ENCODE results near the gene BABAM2.

Gene BABAM2

DNA sequence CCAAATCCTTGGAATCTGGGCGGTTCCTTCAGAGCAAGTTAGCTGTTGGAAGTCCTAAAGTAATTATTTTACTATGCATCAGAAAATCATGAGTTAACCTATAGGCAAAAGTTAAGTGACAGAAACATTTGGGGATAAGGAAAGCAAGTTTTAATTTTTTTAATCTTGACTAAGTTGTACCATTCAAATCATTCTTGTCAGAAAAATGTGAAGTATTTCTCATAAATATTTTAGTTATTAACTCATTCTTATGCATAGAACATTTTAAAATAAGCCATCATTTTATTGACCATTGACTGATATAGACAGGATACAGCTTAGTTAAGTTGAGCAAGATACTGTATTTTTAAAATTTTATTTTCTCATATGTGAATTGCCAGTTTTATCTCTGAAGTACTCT is 403.9 kb downstream of the BABAM2 start:
- no peak for DNase-seq

DNA sequence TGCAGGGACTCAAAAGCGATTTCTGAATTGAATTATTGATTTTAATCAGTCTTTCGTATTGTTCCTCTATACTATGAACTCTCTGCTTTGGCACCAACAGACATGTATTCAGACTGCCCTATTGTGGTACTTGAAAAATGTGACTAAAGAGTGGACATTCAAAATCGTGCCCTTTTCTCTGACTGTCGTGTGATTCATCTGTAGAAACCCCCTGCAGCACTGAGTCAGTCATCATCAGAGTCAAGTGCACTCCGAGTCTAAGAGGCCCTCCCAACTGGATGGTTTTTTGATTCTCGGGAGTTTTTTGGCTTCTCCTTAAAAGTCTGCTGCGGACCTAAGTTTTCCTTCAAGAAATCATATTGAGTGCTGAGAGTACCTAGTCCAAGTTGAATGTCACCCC is 405.7 kb downstream of the BABAM2 start:
- DNase-seq: no peak

DNA sequence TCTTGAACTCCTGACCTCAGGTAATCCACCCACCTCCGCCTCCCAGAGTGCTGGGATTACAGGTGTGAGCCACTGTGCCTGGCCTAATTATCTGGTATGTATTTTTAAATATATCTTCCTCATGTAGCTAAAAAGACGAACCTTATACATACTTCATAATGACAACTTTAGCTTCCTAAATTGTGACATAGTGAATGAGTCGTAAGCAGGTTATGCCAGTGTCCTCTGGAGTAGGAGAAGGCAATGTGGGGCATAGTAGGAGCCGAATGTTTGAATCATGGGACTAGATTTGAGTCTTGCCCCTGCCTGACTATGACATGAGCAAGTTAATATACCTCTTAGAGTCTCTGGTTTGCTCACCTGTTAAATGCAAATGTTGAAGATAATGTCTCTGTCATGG is 406.4 kb downstream of the BABAM2 start:
- no peak for DNase-seq

DNA sequence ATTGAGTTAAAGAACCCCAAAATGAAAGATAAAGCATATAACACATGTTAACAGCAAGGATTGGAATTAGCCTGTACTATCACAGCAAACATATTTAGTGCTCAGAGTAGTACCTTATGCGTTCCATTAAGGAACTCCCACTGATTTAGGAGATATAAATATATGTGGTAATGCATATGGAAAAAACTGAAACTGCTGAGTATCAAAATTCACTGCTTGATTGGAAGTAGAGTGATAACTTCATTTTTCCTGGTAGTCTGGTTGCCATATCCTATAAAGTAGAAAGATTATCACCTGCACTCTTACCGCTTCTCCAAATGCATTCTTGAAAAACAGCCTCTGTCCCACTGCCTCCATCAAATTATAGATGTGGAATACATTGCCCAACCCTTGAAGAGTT is 407.0 kb downstream of the BABAM2 start:
- DNase-seq: no peak

DNA sequence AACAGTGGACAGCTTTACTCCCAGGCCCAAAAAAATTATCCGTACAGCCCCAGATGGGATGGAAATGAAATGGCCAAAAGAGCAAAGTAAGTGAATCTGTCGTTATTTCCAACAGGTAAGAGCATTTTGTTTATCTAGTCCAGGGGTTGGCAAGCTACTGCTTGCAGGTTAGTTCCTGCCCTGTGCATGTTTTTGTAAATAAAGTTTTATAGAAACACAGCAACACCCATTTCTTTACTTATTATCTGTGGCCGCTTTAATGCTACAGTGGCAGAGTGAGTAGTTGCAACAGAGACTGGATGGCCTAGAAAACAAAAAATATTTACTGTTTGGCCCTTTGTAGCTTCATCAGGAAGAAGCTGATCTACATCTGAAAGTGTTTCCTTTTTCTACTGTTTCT is 407.9 kb downstream of the BABAM2 start:
- DNase-seq: no peak

DNA sequence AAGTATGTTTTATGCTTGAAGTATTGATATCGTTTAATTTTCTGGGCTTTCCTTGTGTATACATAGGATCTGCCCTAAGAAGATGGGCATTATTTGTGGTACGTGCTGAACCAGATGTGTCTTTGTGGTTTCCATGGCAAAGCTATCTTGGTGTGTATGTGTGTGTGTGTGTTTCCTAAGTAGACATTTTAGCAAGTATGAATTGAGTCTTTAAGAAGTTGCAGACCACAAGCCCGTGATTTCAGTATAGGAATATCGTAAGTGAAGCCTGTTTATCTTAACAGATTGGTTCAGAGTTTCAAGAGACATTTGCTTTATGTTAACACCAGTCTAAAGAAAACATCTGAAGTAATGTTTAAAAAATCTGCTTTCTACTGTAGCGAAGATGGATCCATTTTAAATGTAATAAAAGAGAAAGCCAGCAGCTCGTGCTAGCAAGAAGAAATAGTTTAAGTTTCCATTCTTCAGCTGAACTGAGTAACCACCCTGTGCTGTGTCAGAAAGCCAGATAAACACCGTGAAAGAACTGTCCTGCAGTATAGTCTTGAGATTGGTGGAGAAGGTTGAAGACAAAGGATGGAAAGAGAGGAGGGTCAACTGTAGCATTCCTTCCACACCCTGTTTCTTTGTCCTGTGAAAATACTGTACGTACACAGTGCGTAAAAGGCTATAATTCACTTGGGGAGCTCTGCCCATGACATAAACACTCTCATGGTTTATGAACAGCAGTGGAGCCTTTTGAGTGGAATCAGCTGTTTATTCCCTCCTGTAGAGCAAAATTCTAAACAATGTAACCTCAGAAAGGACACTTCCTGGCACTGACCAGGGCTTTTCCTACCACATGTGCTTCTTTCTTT is 410.2 kb downstream of the BABAM2 start:
- no peak for DNase-seq

DNA sequence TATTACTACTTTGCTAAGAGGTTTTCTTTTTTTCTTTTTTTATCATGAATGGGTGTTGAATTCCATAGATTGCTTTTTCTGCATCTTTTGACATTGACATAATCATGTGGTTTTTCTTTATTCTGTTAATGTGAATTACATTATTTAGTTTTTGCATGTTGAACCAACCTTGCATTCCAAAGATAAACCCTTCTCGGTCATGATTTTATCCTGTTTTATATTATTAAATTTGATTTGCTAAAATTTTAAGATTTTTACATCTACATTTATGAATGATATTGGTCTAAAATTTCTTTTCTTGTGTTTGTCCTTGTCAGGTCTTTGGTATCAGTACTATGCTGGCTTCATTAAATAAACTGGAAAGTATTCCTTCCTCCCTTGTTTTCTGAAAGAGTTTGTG is 414.7 kb downstream of the BABAM2 start:
- DNase-seq: no peak

DNA sequence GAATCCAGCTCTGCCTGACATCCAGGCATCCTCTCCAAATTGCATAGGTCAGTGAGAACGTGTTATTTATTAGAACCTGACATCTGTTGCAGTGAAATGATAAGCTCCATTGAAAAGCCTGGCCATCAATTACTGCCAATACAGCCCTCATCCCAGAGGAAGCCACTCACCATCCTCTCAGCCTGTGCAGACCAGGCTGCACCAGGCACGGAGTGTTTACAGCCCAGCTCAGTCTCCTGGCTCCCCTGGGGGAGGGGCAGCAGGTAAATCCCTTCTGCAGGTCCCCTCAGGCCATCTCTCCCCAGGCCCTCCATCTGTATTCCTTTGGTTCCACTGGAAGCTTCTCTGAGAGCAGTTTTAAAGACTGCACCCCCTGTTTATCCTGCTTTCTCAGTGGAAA is 419.6 kb downstream of the BABAM2 start:
- no peak for DNase-seq

DNA sequence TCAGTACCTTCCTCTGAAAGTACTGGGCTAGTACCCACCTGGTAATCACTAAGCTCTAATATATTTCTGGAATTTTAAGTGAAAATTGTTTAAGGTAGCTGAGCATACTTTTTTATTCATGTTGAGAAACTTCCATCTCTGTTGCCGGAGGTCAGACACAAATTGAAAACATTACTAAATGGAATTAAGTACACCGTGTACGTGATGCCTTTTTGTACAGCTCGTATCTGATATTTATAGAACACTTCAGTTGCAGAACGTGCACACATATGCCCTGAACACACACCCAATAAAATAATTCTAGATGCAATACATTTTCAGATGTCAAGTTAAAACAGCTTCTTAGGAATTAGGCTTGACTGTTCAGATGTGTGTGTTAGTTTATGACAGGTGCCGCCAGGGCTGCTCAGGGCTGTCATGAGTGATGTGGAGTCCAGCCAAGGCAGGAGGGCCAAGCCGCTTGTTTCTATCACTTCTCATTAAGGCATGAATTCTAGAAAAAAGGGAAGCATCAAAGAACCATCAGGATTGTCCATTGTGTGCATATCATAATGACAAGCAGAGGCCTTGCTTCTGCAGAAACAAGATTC is 421.2 kb downstream of the BABAM2 start:
- DNase-seq: no peak

DNA sequence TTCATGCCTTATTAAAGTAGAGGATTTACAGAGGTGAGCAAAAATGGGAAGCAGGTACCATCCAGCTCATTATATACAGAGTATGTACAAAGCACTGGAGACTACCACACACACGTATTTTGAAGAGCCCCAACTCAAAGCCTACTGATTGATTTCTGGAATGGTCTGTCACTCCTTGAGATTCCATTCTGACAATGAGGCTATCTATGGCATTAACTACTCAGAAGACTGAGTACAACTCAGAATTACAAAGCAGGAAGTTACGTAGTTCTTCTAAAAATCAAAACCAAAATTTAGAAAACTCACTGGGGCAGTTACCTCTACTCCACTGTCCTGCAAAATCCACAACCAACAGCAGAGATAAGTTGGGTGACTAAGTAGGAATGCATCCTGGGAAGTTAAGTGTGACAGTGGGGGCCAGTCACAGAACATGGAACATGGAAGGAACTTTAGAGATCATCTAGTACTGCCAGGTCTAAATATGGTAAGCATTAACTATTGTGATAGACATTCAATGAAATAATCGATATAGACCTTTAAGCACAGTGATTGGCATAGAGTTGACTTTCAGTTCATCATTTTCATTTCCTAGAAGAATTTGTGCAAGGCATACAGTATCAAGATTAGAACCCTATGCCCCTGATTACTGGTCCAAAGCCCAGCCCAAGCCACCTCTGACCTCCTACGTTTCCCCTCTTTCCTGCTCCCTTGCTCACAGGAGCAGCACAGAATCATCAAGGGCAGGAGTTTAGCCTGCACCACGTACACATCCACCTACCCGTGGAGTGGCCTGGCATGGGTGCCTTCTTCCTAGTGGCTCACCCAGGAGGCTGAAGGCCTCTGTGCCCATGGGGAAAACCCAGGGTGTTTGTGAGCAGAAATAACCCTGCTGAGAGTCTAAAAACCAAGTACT is 422.0 kb downstream of the BABAM2 start:
- no peak for DNase-seq

DNA sequence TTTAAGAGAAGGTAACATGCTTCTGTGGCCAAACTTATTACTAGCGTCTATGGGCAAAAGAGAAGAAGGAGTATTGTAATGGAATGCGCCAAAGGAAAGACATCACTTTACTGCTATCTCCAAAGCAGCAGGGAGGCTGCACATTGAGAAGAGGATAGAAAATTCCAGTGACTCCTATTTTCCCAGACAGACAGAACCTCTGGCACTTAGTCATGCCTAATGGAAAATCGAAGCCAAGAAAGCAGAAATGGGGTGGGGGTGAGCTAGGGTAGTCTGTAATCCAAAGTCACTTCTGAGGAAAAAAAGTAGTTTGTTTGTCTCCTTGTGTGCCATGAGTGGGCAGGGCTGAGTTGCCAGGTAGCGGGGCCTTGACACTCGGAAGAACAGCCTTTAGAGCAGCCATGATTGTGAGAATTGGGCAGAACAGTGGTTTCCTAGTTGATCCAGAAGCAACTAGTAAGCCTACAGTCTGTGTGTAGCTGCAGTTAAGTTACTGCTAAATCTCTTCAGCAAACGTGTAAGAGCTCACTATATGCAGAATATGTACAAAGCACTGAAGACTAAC is 422.8 kb downstream of the BABAM2 start:
- no peak for DNase-seq

DNA sequence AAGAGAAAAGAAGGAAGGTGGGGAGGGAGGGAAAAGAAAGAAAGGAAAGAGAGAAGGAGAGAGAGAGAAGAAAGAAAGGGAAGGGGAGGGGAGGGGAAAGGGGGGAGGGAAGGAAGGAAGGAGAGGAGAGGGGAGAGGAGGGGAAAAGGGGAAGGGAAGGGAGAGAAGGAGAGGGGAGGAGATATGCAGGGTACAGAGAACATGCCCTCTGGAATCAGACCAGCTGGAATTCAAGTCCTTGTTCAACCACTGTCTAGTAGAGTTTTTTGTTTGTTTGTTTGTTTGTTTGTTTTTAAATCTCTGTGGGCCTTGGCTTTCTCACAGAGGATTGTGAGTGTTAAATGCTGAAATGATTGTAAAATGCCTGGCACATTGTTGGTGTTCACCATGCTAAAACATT is 424.4 kb downstream of the BABAM2 start:
- no peak for DNase-seq

DNA sequence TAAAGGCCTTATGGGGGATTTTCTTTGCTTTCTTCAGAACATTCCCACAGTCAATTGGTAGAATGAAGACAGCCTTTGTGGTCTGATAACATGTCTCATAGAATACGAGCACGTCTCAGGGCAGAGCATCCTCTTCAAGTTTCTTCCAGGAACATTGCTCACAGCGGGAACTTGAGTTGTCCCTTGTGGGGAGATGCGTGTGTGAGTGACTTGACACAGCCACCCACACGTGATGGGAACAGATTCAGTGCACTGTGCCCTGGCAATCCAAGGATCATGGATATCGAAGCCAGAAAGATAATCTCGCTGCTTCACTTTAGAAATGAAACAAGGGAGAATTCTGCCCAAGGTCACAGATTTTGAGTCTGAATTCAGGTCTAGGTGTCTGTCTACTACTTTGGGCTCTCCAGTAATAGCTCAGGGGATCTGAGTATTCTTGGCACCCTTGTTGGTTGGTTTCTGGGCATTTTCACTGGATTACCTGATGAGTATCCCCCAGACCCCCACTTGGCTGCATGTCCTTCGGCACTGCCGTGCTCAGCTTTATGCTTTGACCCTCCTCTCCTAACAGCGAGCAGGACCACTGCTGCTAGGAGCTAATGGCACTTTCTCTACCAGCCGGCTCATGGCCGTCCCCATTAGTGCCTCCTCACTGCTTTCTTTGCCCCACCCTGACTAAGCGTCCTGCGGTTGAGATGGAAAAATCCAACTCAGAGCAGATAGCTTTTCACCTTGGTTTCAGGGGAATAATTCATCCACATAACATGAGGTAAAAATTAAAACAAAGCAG is 426.2 kb downstream of the BABAM2 start:
- no peak for DNase-seq

DNA sequence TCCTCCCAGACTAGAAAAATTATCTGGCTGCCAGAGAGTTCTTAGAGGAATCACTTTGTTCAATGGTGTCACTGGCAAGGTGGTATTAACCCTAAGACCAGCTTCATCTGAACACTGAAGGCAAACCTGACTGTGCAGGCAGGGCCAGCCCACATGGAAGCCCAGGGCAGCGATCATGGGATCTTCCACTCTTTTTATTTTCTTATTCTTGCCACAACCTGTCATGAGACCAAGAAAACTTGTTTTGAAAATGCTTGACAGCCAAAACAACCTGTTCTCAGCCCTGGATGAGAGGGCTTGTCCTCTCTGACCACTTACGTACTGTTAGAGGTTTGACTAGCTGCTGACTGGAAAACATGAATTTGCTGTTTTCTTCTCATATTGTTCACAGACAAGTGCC is 426.9 kb downstream of the BABAM2 start:
- DNase-seq: no peak

DNA sequence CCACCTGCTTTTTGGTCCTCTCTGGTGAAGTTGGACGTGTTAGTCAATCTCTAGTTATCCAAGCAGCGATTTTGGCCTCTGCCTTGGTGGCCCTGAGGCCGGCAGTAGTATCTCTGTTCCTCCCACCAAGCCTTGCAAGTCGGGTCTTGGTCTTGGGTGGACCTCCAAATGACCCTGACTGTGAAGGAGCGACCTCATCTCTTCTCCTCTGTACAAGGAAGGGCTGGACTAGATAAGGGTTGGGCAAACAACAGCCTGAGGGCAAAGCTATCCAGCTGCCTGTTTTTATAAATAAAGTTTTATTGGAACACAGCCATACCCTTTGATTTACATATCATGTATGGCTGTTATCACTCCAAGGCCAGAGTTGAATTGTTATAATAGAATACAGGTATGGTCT is 427.5 kb downstream of the BABAM2 start:
- no peak for DNase-seq

DNA sequence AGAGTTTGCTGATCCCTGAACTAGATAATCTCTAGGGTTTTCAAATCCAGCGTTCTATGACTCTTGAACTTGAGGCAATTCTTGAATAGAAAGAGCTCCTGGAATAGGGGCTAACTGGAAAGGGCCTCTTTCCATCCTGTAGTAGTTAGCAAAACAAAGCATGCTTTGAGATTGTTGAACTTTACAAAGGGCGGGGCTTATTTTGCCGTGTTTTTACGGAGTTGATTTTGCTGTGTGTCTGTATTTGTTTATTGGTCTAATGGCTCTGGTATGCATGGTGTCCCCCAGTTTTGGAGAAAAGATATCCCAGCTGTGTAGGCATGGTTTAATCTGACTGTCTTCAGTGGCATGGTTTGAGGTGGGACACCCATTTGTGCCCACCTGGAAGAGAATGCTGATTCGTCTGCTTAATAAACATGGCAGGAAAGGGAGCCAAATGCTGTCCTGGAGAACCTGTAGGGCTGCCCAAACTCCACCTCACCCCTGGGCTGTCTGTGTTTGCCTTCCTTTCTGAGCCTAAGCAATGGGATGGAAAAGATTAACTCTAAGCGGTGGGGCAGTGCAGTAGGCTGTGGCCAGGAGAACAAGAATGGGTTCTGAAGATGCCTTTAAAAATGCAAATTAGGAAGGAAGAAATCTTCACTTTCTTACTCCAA is 428.1 kb downstream of the BABAM2 start:
- no peak for DNase-seq

DNA sequence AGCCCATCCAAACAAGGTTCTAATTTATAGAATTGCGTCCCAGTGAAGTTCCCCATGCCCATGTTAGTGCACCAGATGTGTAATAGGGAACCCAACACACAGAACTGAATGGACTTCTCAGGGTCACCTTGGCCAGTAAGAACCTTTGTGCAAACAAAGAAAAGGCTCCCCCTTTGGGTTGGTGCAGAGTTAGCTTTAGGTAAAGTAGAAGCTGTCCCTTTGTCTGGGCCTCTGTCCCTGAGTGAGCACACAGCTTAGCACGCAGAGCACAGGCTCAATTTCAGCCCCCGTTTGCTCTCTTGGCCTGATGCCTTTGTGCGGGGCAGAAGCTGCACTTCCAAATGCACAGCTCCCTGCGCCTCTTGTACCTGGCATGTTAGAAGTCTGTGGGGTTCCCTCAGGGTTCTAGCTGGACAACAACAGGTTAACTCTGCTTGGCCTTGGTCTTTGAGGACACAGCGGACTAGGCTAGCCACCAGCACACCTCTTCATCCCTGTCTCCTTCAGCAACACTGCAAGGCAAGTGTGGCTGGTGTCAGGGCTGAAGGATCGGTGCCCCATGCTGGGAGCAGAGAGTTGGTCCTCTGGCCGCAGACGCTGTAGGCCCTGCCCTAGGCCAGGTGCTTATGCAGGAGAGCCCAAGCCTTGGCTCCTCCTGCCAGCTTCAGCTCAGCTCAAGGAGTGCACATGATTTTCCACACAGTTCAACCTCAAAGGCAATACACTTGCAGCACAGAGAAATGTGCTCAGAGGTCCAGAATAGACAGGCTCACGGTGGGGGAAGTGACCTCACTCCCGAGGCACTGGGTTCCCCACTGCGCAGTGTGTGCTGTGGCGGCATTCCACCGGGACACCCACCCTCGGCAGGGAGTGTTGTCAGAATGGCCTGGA is 428.8 kb downstream of the BABAM2 start:
- no peak for DNase-seq

DNA sequence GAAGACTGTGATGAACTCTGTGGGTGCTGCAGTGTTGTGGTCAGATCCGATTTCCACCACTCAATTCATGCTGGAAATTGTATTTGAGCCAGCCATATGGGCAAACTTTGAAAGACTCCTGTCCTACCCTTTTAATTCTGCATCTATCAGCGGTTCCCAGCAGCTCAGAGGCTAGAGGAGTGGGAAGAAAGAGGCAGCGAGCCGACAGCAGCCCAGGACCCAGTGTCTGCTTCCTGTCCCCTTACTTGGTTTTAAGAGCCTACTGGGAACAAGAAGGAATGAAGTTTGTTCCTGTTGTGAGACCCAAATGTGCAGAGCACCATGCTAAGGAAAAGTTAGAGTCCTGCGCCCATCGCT is 429.5 kb downstream of the BABAM2 start:
- no peak for DNase-seq

DNA sequence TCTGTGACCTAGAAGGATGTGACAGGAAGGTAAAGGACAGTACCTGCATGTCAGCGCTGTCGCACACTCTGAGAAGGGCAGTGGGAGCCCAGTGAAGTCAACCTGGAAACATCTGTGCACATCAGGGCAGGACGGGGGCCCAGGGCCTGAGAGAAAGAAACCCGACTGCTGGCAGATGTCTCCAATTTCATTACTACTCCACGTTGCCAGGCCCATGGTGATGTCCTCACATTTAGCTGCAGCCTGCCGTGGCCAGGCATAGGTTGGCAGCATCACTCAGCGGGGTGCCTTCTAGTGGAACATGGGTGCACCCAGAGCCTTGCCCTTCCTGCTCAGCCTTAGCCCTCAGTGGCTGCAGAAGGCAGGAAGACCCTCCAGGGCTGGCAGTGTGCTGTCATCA is 429.8 kb downstream of the BABAM2 start:
- DNase-seq: no peak

DNA sequence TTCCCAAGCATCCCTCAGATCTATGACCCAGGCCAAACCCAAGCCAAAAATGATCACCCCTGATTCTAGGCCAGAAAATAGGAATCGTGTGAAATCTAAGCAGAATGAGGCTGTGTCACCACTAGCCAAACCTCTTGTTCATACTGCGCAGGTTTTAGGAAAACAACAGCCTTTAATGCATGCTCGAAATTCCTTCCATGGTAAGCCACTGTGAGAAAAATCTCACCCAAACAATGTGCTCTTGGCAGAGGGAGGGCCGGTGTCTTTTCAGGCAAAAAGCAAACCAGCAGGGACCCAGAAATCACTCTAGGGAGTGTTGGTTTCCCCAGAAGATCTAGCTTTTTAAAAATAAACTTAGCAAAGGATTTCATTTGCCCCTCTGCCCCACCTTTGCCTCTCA is 430.9 kb downstream of the BABAM2 start:
- DNase-seq: no peak

DNA sequence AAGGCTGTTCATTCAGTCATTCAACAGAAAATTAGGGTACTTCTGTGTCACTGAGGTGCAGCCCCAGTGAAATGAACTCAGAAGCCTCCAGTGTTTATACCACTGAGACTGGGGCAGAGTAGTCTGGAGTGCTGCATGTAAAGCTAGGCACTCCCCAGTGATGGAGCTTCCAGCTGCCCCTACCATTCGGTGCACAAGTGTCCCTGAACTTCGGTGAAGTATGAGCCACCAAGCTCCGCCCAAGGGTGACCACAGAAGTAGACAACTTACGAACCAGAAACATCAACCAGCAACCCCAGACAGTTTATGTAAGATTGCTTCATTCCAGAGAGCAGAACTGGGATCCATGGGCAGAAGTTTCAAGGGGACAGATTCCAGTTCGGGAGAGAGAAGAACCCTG is 431.5 kb downstream of the BABAM2 start:
- no peak for DNase-seq
